SK-N-SH (cell line): ENCODE measurements around the gene TEAD1. TPM values are rescaled to one million over a fixed set of nuclear protein-coding genes. Genes with fewer than 3 reads are reported as not detected.
A peak's percentile ranks its signal among the peaks of the same experiment; 100 is the strongest.

Experiments used
- CTCF ChIA-PET: fragments of 300-600, 350-600 bp; formaldehyde crosslinking; extraction: SDS; loops from one replicate; lab custom pipeline; 2021; lab: Yijun Ruan, JAX
- POLR2A ChIA-PET: fragments of 350-600 bp; sonication (Branson Sonifier 250); formaldehyde crosslinking; extraction: SDS; loops from one replicate; lab custom pipeline; 2020; ENCODE audit warnings: antibody characterized with exemption, inconsistent platforms; lab: Yijun Ruan, JAX
- DNase-seq: peaks from one replicate; pipeline ENCODE4 v3.0.0; 2012
- H2AFZ ChIP-seq: fragments of 200-600 bp; sonication (generic); 2 replicates; pipeline ENCODE4 v1.8.1; 2016; ENCODE audit warnings: antibody characterized with exemption, mild to moderate bottlenecking, low read depth
- H3F3A ChIP-seq: fragments of 200-600 bp; sonication (generic); replicated peaks from 2 replicates; pipeline ENCODE3; 2016; ENCODE audit warnings: antibody characterized with exemption, mild to moderate bottlenecking; ENCODE audit not compliant: insufficient read depth
- H3K27ac ChIP-seq, 2 experiments: fragments of 200-500 bp in 1 of 2; fragments of 200-600 bp in 1 of 2; sonication (Bioruptor generic) in 1 of 2; sonication (generic), shearing (Covaris generic) in 1 of 2; 2 replicates each; pipeline versions ENCODE4 v1.5.1 to v1.6.1; 2014 to 2016; ENCODE audit warnings: low read depth in 2 of 2, inconsistent platforms in 1 of 2, low read length in 1 of 2, mild to moderate bottlenecking in 1 of 2, mixed read lengths in 1 of 2
- H3K27me3 ChIP-seq: fragments of 200-600 bp; sonication (generic), shearing (Covaris generic); 2 replicates; pipeline ENCODE4 v1.6.1; 2016; ENCODE audit warnings: mixed run types; ENCODE audit not compliant: insufficient read depth
- H3K36me3 ChIP-seq, 2 experiments: fragments of 200-500 bp in 1 of 2; fragments of 200-600 bp in 1 of 2; sonication (Bioruptor generic) in 1 of 2; sonication (generic) in 1 of 2; replicated peaks in 1 of 2; 2 replicates each; pipeline versions ENCODE3 to v1.5.1; 2014 to 2016; ENCODE audit warnings: low read length in 1 of 2, mild to moderate bottlenecking in 1 of 2; ENCODE audit not compliant: insufficient read depth in 2 of 2, control insufficient read depth in 1 of 2
- H3K4me1 ChIP-seq, 2 experiments: fragments of 200-500 bp in 1 of 2; fragments of 200-600 bp in 1 of 2; sonication (Bioruptor generic) in 1 of 2; sonication (generic), shearing (Covaris generic) in 1 of 2; 2 replicates each; pipeline versions ENCODE4 v1.5.1 to v1.6.1; 2014 to 2016; ENCODE audit warnings: low read depth in 1 of 2, low read length in 1 of 2, mixed run types in 1 of 2; ENCODE audit not compliant: insufficient read depth in 2 of 2, control insufficient read depth in 1 of 2
- H3K4me2 ChIP-seq: fragments of 200-600 bp; sonication (generic), shearing (Covaris generic); 2 replicates; pipeline ENCODE4 v1.6.1; 2017; ENCODE audit warnings: mixed run types
- H3K4me3 ChIP-seq, 2 experiments: fragments of 200-500 bp in 1 of 2; fragments of 200-600 bp in 1 of 2; sonication (Bioruptor generic) in 1 of 2; sonication (generic), shearing (Covaris generic) in 1 of 2; 2 replicates each; pipeline versions ENCODE4 v1.5.1 to v1.8.1; 2014 to 2016; ENCODE audit warnings: low read depth in 2 of 2, inconsistent platforms in 1 of 2, low read length in 1 of 2, mild to moderate bottlenecking in 1 of 2, mixed read lengths in 1 of 2, moderate library complexity in 1 of 2
- H3K79me2 ChIP-seq: fragments of 200-600 bp; sonication (generic); 2 replicates; pipeline ENCODE4 v1.8.1; 2017; ENCODE audit warnings: mild to moderate bottlenecking; ENCODE audit not compliant: insufficient read depth
- H3K9ac ChIP-seq: fragments of 200-600 bp; sonication (generic); 2 replicates; pipeline ENCODE4 v1.6.1; 2017; ENCODE audit warnings: mixed run types
- H3K9me2 ChIP-seq: fragments of 200-600 bp; sonication (generic); 2 replicates; pipeline ENCODE4 v1.6.1; 2017; ENCODE audit warnings: mixed run types
- H3K9me3 ChIP-seq: fragments of 200-600 bp; sonication (generic); 2 replicates; pipeline ENCODE4 v1.6.1; 2017; ENCODE audit warnings: mixed run types, mild to moderate bottlenecking, moderate library complexity
- H4K20me1 ChIP-seq: fragments of 200-600 bp; sonication (generic); 2 replicates; pipeline ENCODE4 v1.6.1; 2017; ENCODE audit warnings: mild to moderate bottlenecking, mixed run types; ENCODE audit not compliant: insufficient read depth
- CHD2 ChIP-seq: fragments of 150-350 bp; IDR thresholded peaks from 2 replicates; pipeline ENCODE4 v1.6.1; 2018; ENCODE audit warnings: low read length; ENCODE audit not compliant: partially characterized antibody
- FOXM1 ChIP-seq: IDR thresholded peaks from 2 replicates; pipeline ENCODE4 v1.4.0; 2012; ENCODE audit warnings: low read depth, mild to moderate bottlenecking
- GATA2 ChIP-seq: sonication (generic); formaldehyde crosslinking; IDR thresholded peaks from 2 replicates; pipeline ENCODE4 v1.5.0; 2020; ENCODE audit warnings: mild to moderate bottlenecking, missing genetic modification reagents
- MEF2A ChIP-seq: IDR thresholded peaks from 2 replicates; pipeline ENCODE4 v1.4.0; 2012; ENCODE audit warnings: low read depth, borderline replicate concordance
- NRF1 ChIP-seq: IDR thresholded peaks from 2 replicates; pipeline ENCODE4 v1.6.1; 2012; ENCODE audit warnings: low read depth, mild to moderate bottlenecking, low read length
- RCOR1 ChIP-seq: fragments of 150-350 bp; IDR thresholded peaks from 2 replicates; pipeline ENCODE4 v1.6.1; 2017; ENCODE audit warnings: antibody characterized with exemption, low read length
- RFX5 ChIP-seq: IDR thresholded peaks from 2 replicates; pipeline ENCODE4 v1.6.1; 2012; ENCODE audit warnings: mild to moderate bottlenecking, improper control_type of control experiment, low read length
- TCF12 ChIP-seq: IDR thresholded peaks from 2 replicates; pipeline ENCODE4 v1.4.0; 2012
- YY1 ChIP-seq: IDR thresholded peaks from 2 replicates; pipeline ENCODE4 v1.4.0; 2012; ENCODE audit warnings: low read depth, mild to moderate bottlenecking
- WGBS: methylation state at CpG from one replicate; pipeline ENCODE4 v1.1.6; 2017; ENCODE audit warnings: low lambda C conversion rate; 5-methylcytosine and 5-hydroxymethylcytosine counted together
- polyA plus RNA-seq, 3 experiments: library from polyadenylated mRNA; depleted of rRNA; stranded (reverse); fragments of >200 nt; gene quantifications; 2 replicates each; pipeline ENCODE4 v1.2.3, GENCODE V29; 2012
- TF ChIP-seq, protein P1 (sequence below): fragments of 150-350 bp; IDR thresholded peaks from 2 replicates; pipeline ENCODE4 v1.6.1; 2017; ENCODE audit warnings: antibody characterized with exemption, low read length, low read depth, borderline replicate concordance
- TF ChIP-seq, protein P2 (sequence below): fragments of 150-350 bp; IDR thresholded peaks from 2 replicates; pipeline ENCODE4 v1.6.1; 2016; ENCODE audit warnings: mild to moderate bottlenecking, low read depth, low read length
- TF ChIP-seq, protein P3 (sequence below): IDR thresholded peaks from 2 replicates; pipeline ENCODE4 v1.4.0; 2012; ENCODE audit warnings: low read depth, borderline replicate concordance

The TEAD1 gene
- polyA plus RNA-seq, 1 of the 3 experiments (the other 2 are of a cell fraction), result 31.2 TPM

DNA sequence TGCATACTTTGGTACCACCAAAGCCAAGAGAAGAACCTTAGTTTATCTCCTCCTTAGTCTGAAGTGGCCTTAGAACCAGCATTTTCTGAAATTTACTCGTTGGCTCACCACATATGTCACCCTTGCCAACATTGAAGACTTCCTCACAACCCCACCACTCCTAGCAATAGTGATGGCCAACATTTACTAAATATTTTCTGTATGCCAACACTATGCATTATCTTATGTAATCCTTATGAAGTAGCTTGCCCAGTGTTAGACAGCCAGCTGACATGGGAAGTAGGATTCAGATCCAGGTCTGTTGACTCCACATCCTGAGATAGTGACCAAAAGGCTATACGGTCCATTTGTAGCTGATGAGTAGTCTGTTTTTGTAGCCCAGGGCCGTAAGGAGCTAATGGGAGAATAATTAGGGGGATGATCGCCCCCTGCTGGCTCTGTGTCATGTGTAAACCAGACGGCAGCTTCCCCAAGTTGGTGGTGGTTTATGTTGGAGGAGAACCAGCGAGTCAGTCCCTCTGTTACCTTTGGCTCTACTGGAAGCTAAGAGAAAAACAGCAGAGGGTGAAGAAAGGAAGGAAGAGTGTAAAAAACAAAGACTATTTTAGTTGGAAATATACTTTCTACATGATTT is 214.4 kb downstream of the TEAD1 start (continued):
- TF ChIP-seq, protein P1, sequence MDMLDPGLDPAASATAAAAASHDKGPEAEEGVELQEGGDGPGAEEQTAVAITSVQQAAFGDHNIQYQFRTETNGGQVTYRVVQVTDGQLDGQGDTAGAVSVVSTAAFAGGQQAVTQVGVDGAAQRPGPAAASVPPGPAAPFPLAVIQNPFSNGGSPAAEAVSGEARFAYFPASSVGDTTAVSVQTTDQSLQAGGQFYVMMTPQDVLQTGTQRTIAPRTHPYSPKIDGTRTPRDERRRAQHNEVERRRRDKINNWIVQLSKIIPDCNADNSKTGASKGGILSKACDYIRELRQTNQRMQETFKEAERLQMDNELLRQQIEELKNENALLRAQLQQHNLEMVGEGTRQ, result no peak
- TF ChIP-seq RCOR1, result 0 out of 2 replicates have a peak, but pooled peaks have one; percentile 6
- no peak for TF ChIP-seq NRF1
- TF ChIP-seq, protein P2, sequence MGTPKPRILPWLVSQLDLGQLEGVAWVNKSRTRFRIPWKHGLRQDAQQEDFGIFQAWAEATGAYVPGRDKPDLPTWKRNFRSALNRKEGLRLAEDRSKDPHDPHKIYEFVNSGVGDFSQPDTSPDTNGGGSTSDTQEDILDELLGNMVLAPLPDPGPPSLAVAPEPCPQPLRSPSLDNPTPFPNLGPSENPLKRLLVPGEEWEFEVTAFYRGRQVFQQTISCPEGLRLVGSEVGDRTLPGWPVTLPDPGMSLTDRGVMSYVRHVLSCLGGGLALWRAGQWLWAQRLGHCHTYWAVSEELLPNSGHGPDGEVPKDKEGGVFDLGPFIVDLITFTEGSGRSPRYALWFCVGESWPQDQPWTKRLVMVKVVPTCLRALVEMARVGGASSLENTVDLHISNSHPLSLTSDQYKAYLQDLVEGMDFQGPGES, result no peak
- no peak for TF ChIP-seq YY1
- TF ChIP-seq FOXM1, result no peak
- TF ChIP-seq, all 33 proteins: peak for 7

DNA sequence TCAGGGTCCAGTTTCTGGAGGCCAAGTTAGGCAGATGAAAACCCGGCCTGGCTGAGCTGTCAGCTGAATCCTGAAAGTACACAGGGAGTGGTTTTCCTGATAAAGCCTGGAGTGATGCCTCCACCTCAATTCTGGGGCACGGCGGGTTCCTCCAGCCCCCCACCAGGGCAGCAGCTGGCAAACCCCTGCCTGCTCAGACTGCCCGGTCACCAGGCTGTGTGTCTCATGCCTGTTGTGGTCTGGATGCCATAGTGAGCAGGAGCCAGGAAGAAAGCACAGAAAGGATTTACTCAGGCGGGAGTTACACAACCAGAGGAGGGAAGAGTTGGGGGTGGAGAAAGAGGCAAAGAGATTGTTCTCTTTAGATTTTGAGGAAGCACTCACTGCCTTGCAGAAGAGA is 215.0 kb downstream of the TEAD1 start:
- Histone ChIP-seq H3K4me3 (no peak overlapping the region), H3K79me2 (peaks cover 37% of the 10 kb centered on the region), H3K27me3 (no peaks in the 10 kb centered on the region), H3K9me2 (no peaks in the 10 kb centered on the region), H3K36me3 (peaks cover 33 to 51% of the 10 kb centered on the region in 2 experiments), H2AFZ (no peak overlapping the region), H3K4me1 (peaks cover 20 to 40% of the 10 kb centered on the region in 2 experiments), H3K9me3 (no peaks in the 10 kb centered on the region), H3K9ac (no peak overlapping the region), H3K27ac (peak overlapping the region; percentile 23 to 58; a peak in 2 of 4 replicates), H4K20me1 (no peaks in the 10 kb centered on the region), H3F3A (peaks cover 6% of the 10 kb centered on the region), H3K4me2 (no peak overlapping the region)
- TF ChIP-seq GATA2 (CRISPR knock-in tag), result no peak
- no peak for TF ChIP-seq CHD2
- TF ChIP-seq MEF2A, result no peak
- TF ChIP-seq RFX5, result no peak
- TF ChIP-seq RCOR1, result no peak
- TF ChIP-seq, protein P3, sequence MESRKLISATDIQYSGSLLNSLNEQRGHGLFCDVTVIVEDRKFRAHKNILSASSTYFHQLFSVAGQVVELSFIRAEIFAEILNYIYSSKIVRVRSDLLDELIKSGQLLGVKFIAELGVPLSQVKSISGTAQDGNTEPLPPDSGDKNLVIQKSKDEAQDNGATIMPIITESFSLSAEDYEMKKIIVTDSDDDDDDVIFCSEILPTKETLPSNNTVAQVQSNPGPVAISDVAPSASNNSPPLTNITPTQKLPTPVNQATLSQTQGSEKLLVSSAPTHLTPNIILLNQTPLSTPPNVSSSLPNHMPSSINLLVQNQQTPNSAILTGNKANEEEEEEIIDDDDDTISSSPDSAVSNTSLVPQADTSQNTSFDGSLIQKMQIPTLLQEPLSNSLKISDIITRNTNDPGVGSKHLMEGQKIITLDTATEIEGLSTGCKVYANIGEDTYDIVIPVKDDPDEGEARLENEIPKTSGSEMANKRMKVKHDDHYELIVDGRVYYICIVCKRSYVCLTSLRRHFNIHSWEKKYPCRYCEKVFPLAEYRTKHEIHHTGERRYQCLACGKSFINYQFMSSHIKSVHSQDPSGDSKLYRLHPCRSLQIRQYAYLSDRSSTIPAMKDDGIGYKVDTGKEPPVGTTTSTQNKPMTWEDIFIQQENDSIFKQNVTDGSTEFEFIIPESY, result no peak
- no peak for TF ChIP-seq TCF12
- ChIA-PET POLR2A (interaction anchor here (1.2 to 1.4 kb wide), 2 partner anchors 75 to 570 kb away, joined by 3 to 5 read pairs; no protein-coding TSS in a partner anchor), CTCF (interaction anchor here (0.6 to 7.0 kb wide), 49 partner anchors 10 to 606 kb away, joined by 3 to 95 read pairs (median 4); partner anchors contain the start of gene PARVA)
- DNase-seq, result no peak
- WGBS, result 77% methylated on average over 5 of the region's 5 CpGs
